NCI-H82 treated with DMSO at 0.1 percent for 48 hours (cell line): ENCODE data around the gene WDR1.

ENCODE experiments used
- DNase-seq: peaks from one replicate; lab custom pipeline; 2025; ENCODE audit not compliant: unreplicated experiment; lab: John Stamatoyannopoulos, UW

The WDR1 gene

GRCh38 chr4:10075158-10075863 lies 41.3 kb downstream of the WDR1 start:
- DNase-seq: no peak

- peak; percentile 30 for DNase-seq
Observed at GRCh38 chr4:10074767-10075105, 41.9 kb downstream of the WDR1 start.

DNA sequence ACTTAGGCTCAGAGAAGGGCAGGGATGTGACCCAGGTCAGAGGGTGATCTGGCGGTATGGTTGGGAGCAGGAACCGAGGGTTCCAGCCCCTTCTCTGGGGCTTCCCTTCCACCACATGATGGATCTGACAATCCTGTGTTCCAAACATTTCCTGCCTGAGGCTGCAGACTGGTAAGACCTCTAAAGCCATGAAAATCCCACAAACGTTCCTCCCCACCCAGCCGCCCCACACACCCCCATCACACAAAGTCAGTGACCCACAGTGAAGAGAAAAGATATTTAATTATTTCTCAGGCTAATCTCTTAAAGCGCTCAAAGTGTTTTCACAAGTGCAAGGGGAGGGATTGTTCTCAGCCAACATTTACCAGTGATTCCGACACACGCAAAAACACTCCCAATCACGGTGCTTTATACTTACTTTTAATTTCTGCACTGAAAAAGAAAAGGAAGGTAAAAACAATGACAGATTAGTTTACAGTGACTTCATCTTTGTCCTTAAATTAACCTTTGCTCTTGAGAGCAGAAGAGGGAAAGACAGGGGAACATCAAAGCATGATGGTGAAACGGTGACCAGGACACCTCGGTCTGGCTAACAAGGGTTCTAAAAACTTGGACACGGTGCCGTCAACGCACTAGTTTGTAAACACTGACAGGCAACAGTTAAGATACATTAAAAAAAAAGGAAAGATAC lies 42.4 kb downstream of the WDR1 start:
- DNase-seq: peak; percentile 35

DNA sequence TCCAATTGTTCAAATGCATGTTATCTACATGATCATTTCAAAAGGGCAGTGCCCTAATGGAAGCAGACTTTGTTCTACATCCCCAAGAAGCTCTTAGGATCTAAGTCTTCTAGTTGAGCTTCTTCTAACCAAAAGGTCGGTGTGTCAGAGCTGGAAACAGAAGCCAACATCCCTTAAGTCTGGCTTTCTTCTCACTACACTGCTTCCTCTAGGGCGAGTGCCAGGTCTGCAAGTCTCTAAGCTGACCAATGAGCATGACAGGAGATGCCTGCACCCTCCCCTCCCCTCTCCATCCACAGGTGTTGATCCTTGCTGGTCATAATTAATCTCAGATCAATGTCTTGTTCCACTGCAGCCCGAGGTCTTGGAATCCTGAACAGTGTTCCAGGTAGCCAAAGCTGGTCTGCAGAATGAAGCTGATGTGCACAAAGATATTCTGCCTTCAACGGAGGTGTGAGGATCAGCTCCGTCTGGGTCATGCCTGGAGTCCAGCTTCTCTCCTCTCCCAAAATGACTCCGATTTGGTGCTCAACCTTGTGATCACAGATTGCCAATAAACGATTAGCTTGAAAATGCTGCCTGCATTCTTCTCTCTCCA lies 44.1 kb downstream of the WDR1 start:
- no peak for DNase-seq

- no peak for DNase-seq
Observed at GRCh38 chr4:10069075-10069642, 47.4 kb downstream of the WDR1 start.

DNA sequence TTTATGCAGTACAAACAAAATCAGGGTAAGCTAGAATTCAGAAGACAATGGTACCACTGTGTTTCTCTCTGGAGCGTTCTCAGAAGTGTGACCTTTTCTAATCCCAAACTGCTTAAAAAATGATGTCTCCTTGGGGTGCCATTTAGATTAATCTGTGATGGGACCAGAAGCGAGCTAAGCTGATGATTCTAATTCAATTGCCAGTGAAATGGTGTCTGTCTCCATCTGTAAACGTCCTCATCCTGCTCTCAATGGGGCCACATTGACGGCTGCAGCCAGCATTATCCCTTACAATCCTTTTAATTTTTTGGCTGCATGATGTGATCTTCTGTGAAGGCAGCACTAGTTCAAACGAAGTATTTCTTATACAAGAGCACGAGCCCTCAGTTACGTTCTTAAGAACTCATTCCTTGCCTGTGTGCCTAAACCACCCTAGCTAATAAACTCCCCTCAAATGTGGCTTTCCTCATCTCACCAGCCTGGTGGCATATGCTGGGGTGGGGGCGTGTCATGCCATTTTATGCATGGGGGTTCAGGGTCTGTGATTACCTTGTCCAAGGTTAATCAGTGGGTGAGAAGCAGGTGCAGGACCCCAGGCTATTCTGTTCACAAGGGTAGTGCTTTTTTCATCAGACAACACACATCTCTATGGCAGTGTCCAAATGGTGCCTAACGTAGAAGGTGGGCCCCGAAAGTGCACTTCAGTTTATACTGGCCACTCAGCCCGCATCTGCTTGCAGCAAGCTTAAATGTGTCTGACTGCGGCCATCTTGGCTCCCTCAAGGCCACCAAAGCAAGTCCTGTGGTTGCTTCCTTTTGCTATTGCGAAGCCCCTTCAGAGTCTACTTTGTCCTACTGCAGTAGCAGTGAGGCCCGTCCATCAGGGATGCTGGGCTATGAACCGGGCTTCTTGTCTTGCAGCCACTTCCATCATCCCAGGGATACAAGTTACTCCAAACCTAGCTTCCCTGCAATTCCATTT lies 49.6 kb downstream of the WDR1 start:
- DNase-seq: peak; percentile 81

DNA sequence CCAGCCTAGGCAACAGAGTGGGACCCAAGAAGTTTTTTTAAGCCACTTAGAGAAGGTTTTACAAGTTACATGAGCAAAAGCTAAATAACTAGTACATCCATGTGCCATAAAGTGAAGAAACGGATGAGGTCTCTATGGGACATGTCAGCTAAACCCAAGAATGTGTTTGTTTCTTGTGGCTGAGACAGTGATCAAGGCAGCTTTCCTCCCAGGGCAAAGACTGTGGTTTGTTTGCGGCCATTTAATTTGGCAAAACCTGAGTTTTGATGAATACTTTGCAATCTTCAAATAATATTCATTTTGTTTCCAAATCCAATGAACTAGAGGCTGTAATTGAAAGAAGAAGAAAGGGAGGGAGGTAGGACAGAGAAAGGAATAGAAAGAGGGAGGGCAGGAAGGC lies 50.4 kb downstream of the WDR1 start:
- DNase-seq: no peak

GRCh38 chr4:10063544-10064300 lies 52.9 kb downstream of the WDR1 start:
- DNase-seq: peak; percentile 18

DNA sequence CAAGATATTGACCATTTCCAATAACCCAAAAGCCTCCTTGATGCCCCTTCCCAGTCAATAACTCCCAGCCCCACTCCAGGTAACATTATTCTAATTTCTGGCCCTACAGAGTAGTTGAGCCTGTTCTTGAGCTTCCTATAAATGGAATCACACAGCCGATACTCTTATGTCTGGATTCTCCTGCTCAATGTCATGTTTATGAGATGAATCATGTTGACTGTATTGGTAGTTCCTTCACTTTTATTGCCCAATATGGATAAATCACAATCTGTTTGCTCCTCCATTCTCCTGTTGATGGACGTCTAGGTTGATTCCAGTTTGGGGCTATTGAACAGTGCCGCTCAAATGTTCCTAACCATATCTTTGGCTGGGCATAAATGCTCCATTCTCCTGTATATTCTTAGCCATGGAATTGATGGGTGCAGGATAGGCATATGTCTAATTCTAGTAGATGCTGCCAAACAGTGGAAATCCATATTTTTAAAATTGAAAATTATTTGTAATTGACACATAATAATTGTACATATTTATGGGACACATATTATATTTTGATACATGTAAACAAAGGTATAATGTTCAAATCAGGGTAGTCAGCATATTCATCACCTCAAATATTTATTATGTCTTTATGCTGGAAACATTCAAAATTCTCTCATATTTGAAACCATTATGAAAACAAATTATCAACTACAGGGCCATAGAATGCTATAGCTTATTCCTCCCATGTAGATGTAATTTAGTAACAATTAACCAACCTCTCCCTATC lies 54.8 kb downstream of the WDR1 start:
- no peak for DNase-seq

- no peak for DNase-seq
Observed at GRCh38 chr4:10058371-10058770, 58.2 kb downstream of the WDR1 start.

- no peak for DNase-seq
Observed at GRCh38 chr4:10057023-10057395, 59.6 kb downstream of the WDR1 start.

GRCh38 chr4:10056334-10057022 lies 60.1 kb downstream of the WDR1 start:
- DNase-seq: no peak

GRCh38 chr4:10055871-10056270 lies 60.7 kb downstream of the WDR1 start:
- DNase-seq: no peak

DNA sequence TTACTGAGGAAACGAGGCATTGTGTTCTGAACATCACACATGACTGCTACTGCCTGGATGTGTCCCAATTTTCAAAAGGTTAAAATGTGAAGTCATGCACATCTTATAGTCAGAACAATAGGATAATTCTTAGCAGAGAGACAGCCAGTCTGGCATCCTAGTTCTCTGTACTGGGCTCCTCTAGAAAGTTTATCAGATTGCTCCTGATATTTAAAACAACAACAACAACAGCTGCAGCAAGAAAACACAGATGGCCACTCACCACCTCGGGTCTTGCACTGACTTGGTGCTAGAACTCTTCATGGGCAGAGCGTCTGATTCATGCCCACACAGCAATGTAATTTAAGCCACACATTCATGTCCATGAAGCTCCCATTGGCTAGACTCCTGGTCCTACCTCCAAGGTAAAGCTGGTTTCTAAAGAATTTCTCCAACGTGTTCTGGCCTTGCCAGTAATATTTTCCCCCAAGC lies 62.0 kb downstream of the WDR1 start:
- DNase-seq: no peak

- no peak for DNase-seq
Observed at GRCh38 chr4:10053635-10054453, 62.8 kb downstream of the WDR1 start.

DNA sequence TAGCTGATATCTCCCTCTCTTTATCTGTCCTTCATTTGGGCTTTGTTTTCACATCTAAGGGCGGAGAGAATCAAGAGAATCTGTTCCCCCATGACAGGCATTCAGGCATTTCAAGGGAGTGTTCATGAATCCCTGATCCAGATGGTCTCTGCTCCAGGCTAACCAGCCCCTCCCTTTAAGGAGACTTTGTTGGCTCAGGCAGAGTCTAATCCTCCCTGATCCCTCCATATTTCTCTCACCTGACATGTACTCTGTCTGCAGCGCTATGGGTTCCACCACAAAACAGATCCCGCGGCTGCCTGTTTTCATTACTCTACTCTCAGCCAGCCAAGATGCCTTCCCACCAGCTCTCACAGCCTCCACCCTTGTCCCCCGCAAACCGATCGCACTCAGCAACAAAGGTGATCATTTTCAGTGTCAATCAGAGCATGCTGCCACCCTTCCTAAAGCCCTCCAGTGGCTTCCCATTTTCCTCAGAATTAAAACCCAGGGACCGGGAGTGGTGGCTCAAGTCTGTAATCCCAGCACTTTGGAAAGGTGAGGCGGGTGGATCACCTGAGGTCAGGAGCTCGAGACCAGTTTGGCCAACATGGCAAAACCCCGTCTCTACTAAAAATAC lies 65.0 kb downstream of the WDR1 start:
- DNase-seq: peak; percentile 91

- DNase-seq: no peak
Observed at GRCh38 chr4:10050721-10051120, 65.9 kb downstream of the WDR1 start.

- peak; percentile 65 for DNase-seq
Observed at GRCh38 chr4:10050261-10050661, 66.3 kb downstream of the WDR1 start.
